HK-2 (cell line): ENCODE data around the gene TCF4.

Experiments
- DNase-seq: peaks from one replicate; pipeline ENCODE4 v3.0.0-alpha.2; 2018; ENCODE audit not compliant: unreplicated experiment

TCF4 gene

DNA sequence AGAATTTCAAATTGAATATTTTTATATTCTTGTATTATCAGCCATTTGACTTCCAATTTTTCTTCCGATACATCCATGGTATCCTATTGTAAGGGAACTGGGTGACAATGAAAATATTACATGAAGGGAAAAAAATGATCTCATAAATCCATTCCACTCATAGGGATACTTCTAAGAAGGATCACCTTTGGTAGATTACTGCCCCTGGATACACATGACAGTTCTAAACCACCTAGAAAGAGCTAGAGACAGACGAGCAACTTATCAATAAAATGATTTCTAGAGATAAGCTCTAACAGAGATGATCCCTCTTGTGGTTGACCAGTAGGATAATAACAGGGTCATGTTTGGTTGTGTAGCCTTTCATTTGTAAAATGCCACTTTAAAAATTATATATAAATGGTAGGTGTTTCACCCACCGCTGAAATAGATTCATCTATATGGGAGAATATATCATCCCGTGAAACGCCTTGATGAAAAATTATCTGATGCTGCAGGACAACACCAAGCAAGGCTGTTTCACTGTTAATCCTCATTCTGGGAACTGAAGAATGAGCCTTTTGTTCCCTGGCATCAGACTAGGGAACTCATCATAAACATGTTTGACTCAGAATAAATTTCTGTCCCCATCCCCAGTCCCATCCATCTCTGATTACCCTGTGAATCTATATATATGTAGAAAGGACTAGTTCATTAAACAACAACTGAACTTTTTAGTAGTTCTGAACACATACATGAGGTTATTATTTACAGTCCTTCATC lies 180.0 kb downstream of the TCF4 start:
- DNase-seq: no peak

DNA sequence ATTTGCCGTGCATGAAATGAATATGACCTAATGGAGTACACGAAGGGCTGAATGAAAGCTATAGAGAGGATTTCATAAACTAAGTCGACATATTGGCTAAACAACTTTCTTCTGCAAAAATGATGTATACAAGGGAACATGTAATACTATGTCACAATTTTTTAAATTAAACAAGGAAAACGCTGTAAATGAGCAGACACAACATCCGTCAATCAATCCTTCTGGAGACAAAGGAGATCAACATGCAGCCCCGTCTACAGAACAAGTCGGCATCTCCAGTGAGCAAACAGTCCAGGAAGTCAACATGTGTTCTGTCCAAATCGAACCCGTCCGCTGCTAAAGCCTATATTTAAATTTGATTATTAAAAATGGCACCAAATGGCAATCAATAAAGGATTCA lies 180.8 kb downstream of the TCF4 start:
- no peak for DNase-seq

DNA sequence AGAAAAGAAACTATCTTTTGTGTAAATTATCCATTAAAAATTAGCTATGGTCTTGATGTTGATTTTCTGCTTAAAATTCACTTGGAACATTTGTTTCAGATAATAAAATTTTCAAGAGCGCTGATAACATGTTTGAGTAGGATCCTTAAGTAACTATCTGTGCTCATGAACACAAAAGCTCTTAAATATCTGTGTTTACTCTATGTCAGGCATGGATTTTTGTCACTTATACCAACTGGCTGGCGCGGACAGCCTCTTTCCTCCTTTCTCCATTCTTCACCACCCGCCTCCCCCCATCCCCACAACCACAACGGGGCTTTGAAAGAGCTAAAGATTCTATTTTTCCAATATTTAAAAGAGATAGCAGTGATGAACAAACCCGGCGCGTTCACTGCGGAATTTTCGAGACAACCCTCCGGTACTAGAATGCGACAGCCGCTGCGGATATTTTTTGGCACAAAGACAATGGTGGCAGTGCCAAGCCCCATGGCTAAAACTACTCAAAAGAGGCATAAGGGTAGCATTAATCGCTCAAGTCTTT lies 181.5 kb downstream of the TCF4 start:
- no peak for DNase-seq

DNA sequence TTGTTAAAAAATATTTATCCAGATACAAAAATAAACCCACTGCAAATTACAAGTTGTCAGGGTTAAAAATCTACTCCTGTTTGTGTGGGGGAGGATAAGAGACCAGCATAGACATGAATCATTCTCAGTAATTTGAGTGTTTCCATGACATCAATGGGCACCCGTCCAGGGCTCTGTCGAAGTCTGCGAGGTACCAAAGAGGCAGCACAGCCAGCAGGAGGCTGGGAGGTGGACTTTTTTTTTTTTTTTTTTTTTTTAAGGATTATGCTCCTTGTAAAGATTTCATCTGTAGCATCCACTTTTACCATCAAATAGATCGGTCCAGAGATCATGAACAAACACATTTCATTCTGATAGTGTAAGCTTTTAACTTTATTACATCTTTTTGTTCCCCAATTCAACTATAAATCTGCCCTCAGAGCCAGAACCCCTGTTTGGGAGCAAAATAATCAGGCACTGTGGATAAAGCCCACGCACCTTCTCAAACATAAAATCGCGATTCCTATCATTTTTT lies 182.0 kb downstream of the TCF4 start:
- peak; percentile 58 for DNase-seq

DNA sequence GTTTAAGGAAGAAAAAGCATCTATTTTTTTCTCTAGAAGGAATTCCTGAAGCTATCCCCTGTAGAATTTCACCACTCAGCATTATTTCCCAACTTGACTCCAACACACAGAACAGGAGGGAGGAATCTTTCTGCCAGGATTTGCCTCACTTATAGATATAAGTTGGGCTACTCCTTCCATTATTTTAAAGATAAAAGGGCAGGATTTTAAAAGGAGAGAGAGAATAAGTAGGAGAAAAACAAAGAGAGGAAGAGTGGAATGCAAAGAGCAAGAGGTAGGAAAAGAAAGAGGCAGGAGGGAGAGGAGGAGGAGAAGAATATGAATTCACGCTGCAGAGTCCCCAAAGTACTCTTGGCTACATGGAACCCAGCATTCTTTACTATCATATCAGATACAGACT lies 182.5 kb downstream of the TCF4 start:
- DNase-seq: no peak

DNA sequence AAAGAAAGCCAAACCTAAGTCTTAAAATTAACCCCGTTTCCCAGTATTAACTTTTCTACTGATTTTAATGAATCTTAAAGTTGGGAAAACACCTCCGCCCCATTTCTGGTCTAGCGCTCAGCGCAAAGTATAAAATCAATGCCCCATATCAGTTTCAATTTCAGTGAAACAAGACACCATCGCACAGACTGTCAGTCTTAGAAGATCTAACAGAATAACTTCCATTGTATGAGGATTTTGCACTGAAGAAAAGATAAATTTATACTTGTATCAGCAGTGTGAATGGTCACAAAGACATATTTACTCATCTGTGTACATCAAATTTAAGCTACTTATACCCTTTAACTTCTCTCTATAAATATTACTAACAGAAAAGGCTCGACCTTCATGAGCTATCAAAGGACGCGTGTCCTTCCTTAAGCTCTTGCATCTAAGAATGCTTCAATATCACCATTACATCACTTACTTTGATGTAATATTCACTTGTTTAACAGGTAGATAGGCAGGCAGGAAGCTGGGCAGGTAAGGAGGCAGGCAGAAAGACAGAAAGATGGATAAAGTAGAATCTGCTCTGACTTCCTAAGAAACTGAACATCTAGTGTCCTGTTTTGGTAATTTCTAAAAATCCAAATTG lies 183.0 kb downstream of the TCF4 start:
- DNase-seq: no peak

DNA sequence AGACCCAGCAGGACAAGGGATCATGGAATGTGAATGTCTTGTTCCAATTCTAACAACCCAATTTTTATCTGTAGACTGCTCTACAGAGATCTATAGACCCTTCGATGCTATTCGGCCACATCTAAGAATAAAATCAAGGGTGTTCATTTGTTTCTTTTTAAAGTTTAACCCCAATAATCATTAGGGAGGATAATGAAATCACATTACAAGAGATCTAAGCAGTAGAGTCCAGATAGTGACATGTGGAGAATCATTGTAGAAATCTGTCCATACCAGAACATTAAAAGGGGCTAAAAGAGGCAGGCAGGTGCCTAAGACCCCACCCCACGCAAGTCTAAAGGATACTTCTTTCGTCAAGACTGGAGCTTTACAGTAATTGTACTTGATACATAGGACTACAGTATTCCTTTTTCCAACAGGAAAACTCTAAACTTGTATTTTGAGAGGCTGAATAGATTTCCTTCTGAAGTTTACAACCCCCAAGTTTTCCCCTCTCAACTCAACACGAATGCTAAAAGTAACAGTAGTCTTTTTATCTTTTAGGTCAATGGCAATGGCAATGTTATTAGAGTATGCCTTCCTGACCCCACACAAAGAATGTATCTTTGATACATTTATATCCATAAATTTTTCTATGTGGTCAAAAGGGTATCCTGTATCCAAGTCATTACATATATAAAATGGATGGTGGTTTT lies 183.7 kb downstream of the TCF4 start:
- DNase-seq: no peak

DNA sequence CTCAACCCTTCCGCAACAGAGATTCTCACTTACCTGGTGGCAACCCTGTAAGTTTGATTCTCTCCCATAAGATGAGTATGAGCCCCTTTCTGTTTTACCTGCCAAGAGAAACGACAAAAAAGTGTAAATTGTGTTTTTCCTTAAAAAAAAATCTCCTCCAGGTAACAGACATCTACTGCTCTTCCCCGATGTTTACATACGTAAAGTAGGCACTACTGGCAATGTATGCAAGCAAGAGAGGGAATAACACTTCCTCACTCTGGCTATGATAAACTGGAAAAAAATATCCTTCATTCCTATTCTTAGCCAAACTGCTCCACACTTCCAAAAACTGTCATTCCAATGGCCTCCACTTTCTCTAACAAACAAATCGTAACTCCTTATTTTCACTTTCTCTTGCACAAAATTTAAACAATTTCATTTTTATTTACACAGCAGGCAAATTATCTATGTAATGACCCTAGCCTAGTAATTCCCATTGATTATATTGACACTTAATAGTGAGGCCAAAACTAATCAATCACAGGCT lies 184.5 kb downstream of the TCF4 start:
- no peak for DNase-seq

DNA sequence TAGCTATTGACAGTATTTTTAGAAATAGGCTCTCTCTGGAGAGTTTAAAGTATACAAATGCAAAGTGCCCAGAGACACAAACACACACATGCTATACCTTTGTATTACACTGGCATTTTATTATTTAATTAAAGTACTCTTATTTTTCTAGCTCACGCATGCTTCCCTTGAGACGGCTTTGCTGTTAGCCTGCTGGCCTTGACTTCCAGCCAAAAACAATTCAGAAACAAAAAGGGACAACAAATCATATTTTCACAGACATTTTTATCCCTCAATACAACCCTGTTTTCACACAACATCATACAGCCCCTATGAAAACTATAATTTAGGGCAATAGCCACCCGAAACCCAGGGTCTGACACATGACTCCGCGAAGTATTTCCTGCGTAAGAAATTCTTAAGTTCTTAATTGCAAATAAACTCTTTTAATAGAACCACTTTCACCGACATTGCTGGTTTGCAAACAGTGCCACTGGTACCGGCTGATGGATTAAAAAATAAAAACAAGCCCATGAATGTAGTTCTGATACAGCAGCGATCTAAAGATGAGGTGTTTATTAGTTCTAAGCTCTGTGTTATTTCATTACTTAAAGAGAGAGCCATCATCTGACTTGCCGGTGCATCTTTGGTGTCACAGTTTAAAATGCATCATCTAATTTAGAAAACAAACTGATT lies 185.1 kb downstream of the TCF4 start:
- DNase-seq: no peak

DNA sequence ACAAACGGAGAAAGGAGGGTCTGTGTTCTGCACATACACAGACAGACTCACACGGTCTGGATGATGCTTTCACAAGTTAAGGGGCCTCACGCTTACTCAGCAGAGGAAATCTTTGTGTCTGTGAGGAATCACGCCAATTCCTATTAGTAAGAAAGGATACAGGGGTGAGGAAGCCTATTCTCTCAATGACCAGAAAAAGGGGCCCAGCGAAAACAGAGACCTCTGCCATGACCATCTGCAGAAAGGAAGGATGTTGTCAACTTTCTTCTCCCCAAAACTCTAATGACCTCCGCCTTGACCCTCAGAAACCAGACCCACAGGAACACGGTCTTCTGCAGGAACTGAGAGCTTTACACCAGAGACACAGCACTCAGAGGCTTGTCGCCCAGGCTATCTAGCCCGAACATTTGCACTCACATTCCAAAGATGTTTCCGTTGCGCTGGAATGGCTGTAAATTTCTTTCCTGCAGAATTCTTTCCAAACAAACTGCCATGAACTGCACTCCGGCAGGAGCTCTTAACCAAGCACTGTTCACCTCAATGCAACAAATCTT lies 186.3 kb downstream of the TCF4 start:
- DNase-seq: no peak

DNA sequence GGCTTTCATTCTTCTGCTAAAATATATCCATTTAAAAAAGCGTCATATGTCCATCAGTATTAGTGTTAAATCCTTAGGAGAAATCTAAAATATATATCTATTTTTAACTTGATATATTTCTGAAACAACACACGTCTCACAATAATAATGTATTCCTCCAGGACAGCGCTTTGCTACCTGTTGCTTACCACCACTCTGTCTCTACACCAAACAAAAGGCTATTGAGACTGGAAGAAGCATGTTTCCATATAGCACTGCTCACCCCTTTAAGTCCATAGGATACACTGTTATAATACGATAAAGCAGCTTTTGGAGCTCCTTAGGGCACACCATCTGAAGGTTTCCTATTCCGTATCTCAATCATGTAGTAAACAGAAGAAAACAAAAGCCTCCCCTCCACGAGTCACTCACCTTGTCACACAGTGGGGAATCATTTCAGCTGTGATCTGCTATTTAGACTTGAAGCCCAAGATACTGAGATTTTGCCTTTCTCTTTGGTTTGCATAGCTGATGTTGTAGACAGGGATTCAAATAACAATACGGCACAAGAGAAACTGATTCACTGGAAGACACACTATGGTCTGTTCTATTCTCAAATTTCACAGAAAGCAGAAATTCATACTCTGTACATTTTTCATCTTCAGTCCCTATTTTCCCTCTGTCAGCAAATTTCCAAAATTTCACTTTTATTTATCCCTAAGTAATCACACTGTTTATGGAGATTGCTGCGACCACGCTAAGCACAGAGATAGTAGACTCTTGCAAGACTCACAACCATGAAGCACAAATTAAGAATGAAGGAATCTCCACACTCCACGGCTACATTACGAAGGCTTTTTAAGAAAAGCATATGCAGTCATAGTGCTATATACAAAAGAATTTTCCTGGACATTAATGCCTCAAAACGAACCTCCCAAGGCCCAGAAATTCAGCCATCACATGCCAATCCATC lies 187.1 kb downstream of the TCF4 start:
- DNase-seq: no peak

DNA sequence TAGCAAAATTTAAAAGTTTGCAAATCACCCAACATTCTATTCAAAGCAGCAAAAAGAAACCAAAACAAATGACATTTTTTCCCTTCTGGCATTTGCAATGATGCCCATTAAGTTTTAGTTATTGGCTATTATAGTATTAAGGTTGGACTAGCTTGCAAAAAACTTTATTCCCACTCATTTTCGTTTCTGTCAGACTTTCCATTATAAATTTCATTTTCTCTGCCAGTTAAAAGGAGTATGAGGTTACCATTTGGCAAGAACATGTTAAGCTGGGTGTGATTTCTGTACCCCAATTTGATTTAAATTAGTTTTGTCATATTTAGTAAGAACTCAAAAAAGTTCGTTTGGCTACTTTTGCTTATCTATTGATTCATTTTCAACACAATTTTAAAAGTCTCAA lies 187.9 kb downstream of the TCF4 start:
- DNase-seq: no peak

DNA sequence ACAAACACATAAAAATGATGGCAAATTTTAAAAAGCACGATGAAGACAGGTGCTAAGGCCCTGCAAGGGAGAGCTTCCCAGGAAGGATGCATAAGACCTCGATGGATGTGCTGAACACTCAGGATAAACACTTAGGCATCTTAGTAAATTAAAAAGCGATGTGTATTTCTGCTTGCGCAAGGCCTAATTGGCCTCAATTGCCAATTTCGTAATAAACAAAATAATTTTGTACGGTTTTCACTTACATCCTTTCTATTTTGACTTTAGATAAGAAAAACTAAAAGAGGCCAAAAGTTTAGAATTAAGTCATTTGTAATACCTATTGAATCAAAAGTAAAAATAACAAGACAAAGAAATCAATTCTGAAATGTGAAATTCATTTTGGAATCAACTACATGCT lies 189.1 kb downstream of the TCF4 start:
- DNase-seq: no peak

DNA sequence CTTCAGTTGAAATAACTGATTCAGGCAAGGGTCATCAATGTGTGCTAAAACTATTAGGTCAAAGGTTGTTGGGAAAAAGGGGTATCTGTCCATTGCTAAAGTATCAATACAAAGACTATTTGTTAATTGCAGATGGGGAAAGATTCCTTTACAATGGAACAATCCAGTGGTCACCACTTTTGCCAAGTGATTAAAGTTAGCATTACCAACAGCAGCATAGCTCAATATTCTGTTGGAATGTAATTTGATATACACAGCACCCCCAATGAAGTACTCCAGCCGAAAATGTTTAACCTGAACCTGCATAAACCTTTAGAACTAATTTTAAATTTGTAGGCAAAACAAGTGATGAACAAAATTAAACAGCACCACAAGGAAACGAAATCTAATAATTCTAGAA lies 191.0 kb downstream of the TCF4 start:
- DNase-seq: no peak

DNA sequence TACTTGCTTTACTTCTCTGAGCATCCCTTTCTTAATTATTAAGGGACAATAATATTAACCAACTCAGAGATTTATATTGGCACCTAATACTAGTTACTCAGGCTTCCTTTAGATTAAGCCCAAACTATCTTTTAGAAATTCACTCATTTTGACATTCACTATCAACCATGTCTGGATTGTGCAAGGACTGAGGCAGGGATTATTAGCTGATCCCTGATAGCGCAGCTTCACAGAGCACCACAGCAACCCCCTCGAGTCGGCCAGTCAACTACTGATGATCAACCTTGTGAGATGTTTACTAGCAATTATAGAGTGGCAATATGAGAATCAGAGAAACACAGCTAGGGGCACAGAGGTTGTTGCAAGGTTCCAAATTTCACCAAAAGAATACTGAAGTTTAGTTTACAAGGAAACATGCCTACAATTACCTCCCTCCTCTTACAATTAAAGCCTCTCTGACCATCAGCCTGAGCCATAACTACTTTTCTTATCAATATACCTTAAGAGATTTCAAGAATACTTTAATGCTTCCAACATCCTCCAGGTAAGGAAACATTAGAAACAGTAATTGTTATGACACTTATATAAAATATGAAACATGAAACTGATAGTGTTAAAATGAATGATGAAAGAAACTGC lies 191.6 kb downstream of the TCF4 start:
- no peak for DNase-seq

DNA sequence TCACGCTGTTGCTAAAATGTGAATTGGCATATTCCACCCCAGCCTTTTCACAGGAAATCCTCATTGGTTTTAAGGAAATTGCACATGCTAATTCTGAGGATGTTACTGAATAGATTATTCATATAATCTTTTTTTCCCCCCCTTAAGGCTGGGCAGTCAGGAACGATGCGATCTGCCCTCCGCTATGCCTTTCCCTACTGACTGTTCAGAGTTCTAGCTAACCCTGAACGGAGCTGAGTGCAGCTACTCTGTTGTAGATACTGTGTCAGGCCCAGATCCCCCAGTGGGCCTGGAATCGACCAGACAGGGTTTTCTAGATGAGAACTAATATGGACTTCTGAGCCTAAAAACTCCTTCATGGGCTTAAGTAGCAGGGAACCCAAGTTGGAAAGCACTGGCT lies 192.2 kb downstream of the TCF4 start:
- DNase-seq: no peak

DNA sequence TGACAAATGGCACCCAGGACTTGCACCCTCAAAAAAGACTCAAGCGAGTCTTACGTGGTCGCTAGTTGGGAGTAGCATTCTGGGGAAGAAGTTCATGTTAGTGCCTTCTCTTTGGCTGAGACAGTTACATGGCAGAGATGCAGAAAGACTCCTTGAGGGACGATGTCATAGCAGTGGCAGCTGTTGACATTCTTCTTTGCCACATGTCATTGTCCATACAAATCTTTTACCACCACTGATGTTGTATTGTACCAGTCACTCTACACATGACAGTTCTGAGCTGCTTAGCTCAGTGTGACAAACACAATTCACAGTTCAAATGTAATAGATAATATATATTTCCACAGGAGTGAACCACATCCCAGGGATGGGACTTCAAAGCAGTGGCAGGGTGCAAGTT lies 197.1 kb downstream of the TCF4 start:
- DNase-seq: no peak

DNA sequence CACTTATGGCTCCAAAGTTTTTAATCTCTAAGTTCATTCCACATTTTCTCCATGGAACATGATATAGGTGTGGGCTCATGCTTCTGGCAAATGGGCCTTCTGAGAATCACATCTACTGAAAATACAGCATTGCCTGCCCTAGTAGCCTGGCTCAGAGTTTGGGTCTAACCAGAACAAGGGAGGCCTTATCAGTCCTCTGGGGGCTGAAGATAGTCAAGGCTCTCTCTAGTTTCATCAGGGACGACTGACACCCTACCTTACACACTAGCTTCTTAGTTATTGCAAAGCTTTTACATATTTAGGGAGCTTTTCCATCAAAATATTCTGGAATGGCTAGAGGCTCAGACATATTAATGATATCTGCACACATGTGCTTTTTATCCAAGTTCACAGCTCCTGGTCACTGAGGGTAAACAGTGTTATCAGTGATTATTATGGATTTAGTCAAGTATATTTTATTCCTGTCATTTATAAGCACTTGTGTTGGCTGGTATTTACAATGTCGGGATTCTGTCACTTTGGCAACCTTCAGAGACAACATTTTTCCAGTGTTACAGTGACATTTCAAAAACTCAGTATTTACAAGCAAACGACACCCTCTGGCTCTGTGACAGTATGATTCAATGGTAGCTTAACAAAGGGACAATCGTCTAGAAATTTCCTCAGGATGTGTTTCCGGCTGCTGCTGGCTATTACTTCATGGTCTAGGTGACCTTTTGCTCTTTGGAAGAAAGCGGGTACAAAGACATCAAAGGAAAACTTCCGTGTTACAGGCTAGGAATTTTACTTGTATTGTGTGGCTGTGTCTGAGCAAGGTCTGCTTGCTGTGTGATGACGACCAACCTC lies 200.6 kb downstream of the TCF4 start:
- no peak for DNase-seq

DNA sequence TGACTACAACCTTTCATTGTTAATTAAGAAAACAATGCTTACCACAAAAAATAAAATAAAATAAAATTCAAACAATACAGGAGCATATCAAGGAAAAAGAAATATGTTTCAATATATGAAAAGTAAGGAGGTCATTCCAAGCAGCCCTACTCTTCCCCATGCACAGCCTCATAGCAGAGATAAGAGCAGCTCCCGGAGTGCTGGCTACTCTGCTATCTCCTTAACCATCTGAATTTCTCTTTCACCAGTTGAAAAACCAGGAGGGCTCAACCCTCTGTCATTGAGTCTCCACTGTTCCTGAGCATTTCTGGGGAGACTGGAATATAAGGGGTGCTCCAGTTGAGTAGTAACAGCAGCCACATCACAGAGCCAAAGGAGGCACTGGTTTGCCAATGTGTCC lies 201.4 kb downstream of the TCF4 start:
- DNase-seq: no peak
